HG02610 (cell line): ENCODE results near the gene MRPL10.

Experiments
- ATAC-seq: cut with Tn5 transposase; IDR thresholded peaks from one replicate; pipeline ENCODE4 v1.9.1; 2021; ENCODE audit warnings: mild to moderate bottlenecking, moderate library complexity; ENCODE audit not compliant: unreplicated experiment

MRPL10 gene

GRCh38 chr17:47815106-47815918, 16.0 kb downstream of the MRPL10 start:
- no peak for ATAC-seq

GRCh38 chr17:47813512-47814031, 17.8 kb downstream of the MRPL10 start:
- no peak for ATAC-seq

GRCh38 chr17:47813077-47813476, 18.3 kb downstream of the MRPL10 start:
- no peak for ATAC-seq

GRCh38 chr17:47812146-47812920, 19.0 kb downstream of the MRPL10 start:
- no peak for ATAC-seq

- ATAC-seq, result no peak
Measured at GRCh38 chr17:47811709-47812108, 19.6 kb downstream of the MRPL10 start.

GRCh38 chr17:47810901-47811635, 20.3 kb downstream of the MRPL10 start:
- no peak for ATAC-seq

GRCh38 chr17:47810200-47810821, 21.0 kb downstream of the MRPL10 start:
- ATAC-seq, result no peak

- no peak for ATAC-seq
Measured at GRCh38 chr17:47808830-47809480, 22.4 kb downstream of the MRPL10 start.

- ATAC-seq, result no peak
Measured at GRCh38 chr17:47808036-47808829, 23.1 kb downstream of the MRPL10 start.

GRCh38 chr17:47807421-47807820, 23.9 kb downstream of the MRPL10 start:
- ATAC-seq, result no peak

- no peak for ATAC-seq
Measured at GRCh38 chr17:47806913-47807255, 24.5 kb downstream of the MRPL10 start.

- ATAC-seq, result no peak
Measured at GRCh38 chr17:47806026-47806912, 25.1 kb downstream of the MRPL10 start.

- ATAC-seq, result no peak
Measured at GRCh38 chr17:47804461-47804860, 26.9 kb downstream of the MRPL10 start.

GRCh38 chr17:47803751-47804150, 27.6 kb downstream of the MRPL10 start:
- ATAC-seq, result no peak

GRCh38 chr17:47803201-47803600, 28.1 kb downstream of the MRPL10 start:
- no peak for ATAC-seq

- no peak for ATAC-seq
Measured at GRCh38 chr17:47802341-47803022, 28.9 kb downstream of the MRPL10 start.

- no peak for ATAC-seq
Measured at GRCh38 chr17:47801906-47802305, 29.4 kb downstream of the MRPL10 start.

GRCh38 chr17:47801176-47801765, 30.1 kb downstream of the MRPL10 start:
- no peak for ATAC-seq
